Breast epithelium (tissue), 3 donors: Measurements from ENCODE around the gene SLC13A2.

ENCODE experiments used
- CTCF ChIP-seq, 3 donors: fragments of 450-650 bp; IDR thresholded peaks; one replicate each; pipeline ENCODE4 v1.5.1; 2016 to 2017; ENCODE audit warnings: antibody characterized with exemption in 3 of 3, mild to moderate bottlenecking in 3 of 3, moderate library complexity in 3 of 3
- POLR2A ChIP-seq: fragments of 450-650 bp; IDR thresholded peaks from one replicate; pipeline ENCODE4 v1.6.1; 2016; ENCODE audit warnings: antibody characterized with exemption, mild to moderate bottlenecking, moderate library complexity

GRCh38 chr17:28526381-28526780 is 52.9 kb downstream of the SLC13A2 start:
- TF ChIP-seq CTCF (IDR thresholded peaks at IDR 0.05), result no peak
- no peak for TF ChIP-seq POLR2A
